ENCODE measurements around the gene GAP43.

The GAP43 gene

GRCh38 chr3:115673881-115674280, 50.6 kb downstream of the GAP43 start:
- H3K4me3 ChIP-seq (ENCODE audit: low read depth, low read length), result no peak overlapping the region
- no peak overlapping the region for H3K27ac ChIP-seq
- H3K27me3 ChIP-seq (ENCODE audit: insufficient read depth, low read depth, severe bottlenecking), result no peaks in the 10 kb centered on the region
- TF ChIP-seq, protein P1, sequence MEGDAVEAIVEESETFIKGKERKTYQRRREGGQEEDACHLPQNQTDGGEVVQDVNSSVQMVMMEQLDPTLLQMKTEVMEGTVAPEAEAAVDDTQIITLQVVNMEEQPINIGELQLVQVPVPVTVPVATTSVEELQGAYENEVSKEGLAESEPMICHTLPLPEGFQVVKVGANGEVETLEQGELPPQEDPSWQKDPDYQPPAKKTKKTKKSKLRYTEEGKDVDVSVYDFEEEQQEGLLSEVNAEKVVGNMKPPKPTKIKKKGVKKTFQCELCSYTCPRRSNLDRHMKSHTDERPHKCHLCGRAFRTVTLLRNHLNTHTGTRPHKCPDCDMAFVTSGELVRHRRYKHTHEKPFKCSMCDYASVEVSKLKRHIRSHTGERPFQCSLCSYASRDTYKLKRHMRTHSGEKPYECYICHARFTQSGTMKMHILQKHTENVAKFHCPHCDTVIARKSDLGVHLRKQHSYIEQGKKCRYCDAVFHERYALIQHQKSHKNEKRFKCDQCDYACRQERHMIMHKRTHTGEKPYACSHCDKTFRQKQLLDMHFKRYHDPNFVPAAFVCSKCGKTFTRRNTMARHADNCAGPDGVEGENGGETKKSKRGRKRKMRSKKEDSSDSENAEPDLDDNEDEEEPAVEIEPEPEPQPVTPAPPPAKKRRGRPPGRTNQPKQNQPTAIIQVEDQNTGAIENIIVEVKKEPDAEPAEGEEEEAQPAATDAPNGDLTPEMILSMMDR (IDR thresholded peaks at IDR 0.05; ENCODE audit: low read depth, low read length), result no peak
- H3K36me3 ChIP-seq, result no peaks in the 10 kb centered on the region
- H3K9me3 ChIP-seq (ENCODE audit: severe bottlenecking), result no peaks in the 10 kb centered on the region
- DNase-seq, result no peak

- no peak for DNase-seq
- TF ChIP-seq, protein P1 (IDR thresholded peaks at IDR 0.05; ENCODE audit: low read depth, low read length), result no peak
- H3K4me3 ChIP-seq (ENCODE audit: low read depth, low read length), result no peak overlapping the region
Observed at GRCh38 chr3:115676336-115676735, 53.0 kb downstream of the GAP43 start.

DNA sequence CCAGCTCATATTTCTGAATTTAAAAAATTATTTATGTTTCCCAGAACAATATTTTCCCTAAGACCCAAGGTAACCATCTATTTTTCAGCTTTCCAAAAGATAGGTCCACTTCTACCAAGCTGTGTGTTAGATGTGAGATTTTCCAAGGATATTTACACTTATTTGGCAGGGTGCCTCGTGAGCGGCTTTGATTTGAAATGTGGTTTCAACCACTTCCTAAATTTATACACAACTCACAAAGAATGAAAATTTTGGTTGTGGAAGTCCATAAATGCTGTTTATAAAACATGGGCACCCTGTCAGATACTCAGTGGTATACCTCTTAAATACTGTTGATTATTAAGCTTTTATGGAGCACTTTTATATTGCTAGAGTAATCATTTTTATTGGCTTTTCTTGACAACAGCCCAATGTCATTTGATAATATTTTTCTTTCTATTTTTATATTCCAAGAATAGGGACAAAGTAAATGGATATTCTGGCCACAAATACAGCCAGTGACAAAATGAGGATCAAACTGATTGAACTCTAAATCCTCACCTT, 57.6 kb downstream of the GAP43 start:
- no peaks in the 10 kb centered on the region for H3K27me3 ChIP-seq (ENCODE audit: insufficient read depth, low read depth, severe bottlenecking)
- H3K27ac ChIP-seq, result no peak overlapping the region
- no peak for DNase-seq
- no peaks in the 10 kb centered on the region for H3K9me3 ChIP-seq (ENCODE audit: severe bottlenecking)
- H3K4me3 ChIP-seq (ENCODE audit: low read depth, low read length), result no peak overlapping the region
- TF ChIP-seq, protein P1 (IDR thresholded peaks at IDR 0.05; ENCODE audit: low read depth, low read length), result no peak
- H3K36me3 ChIP-seq, result no peaks in the 10 kb centered on the region

More at GRCh38 chr3:115676336-115676735, 53.0 kb downstream of the GAP43 start:
- H3K36me3 ChIP-seq, result no peaks in the 10 kb centered on the region
- no peaks in the 10 kb centered on the region for H3K27me3 ChIP-seq (ENCODE audit: insufficient read depth, low read depth, severe bottlenecking)
- H3K27ac ChIP-seq, result no peak overlapping the region
- no peaks in the 10 kb centered on the region for H3K9me3 ChIP-seq (ENCODE audit: severe bottlenecking)

GRCh38 chr3:115681736-115682135, 58.4 kb downstream of the GAP43 start:
- no peaks in the 10 kb centered on the region for H3K27me3 ChIP-seq (ENCODE audit: insufficient read depth, low read depth, severe bottlenecking)
- no peaks in the 10 kb centered on the region for H3K9me3 ChIP-seq (ENCODE audit: severe bottlenecking)
- no peak overlapping the region for H3K4me3 ChIP-seq (ENCODE audit: low read depth, low read length)
- no peak overlapping the region for H3K27ac ChIP-seq
- DNase-seq, result no peak
- no peaks in the 10 kb centered on the region for H3K36me3 ChIP-seq
- TF ChIP-seq, protein P1 (IDR thresholded peaks at IDR 0.05; ENCODE audit: low read depth, low read length), result no peak

- Histone ChIP-seq H3K36me3 (no peaks in the 10 kb centered on the region), H3K27ac (no peak overlapping the region), H3K27me3 (ENCODE audit: insufficient read depth, low read depth, severe bottlenecking) (no peaks in the 10 kb centered on the region), H3K9me3 (ENCODE audit: severe bottlenecking) (no peaks in the 10 kb centered on the region), H3K4me3 (ENCODE audit: low read depth, low read length) (no peak overlapping the region)
- TF ChIP-seq, protein P1 (IDR thresholded peaks at IDR 0.05; ENCODE audit: low read depth, low read length), result no peak
- no peak for DNase-seq
Observed at GRCh38 chr3:115683305-115683704, 60.0 kb downstream of the GAP43 start.

- H3K9me3 ChIP-seq (ENCODE audit: severe bottlenecking), result no peaks in the 10 kb centered on the region
- no peak overlapping the region for H3K27ac ChIP-seq
- H3K36me3 ChIP-seq, result no peaks in the 10 kb centered on the region
- DNase-seq, result no peak
- TF ChIP-seq, protein P1 (IDR thresholded peaks at IDR 0.05; ENCODE audit: low read depth, low read length), result no peak
- no peaks in the 10 kb centered on the region for H3K27me3 ChIP-seq (ENCODE audit: insufficient read depth, low read depth, severe bottlenecking)
- no peak overlapping the region for H3K4me3 ChIP-seq (ENCODE audit: low read depth, low read length)
Observed at GRCh38 chr3:115683773-115684172, 60.5 kb downstream of the GAP43 start.

Measured in WERI-Rb-1 (cell line).